GM12878 (cell line): ENCODE data around the gene PRICKLE4. TPM values are rescaled to one million over a fixed set of nuclear protein-coding genes. Genes with fewer than 3 reads are reported as not detected.

Source experiments
- ATAC-seq: fragments of 200-7000 bp; cut with Tn5 transposase; 3 replicates; pipeline ENCODE4 v1.9.1; 2020; ENCODE audit warnings: mild to moderate bottlenecking, moderate library complexity
- BruUV-seq: library from RNA; stranded (reverse); fragments of 400-500 nt; replicated peaks from 2 replicates; lab custom pipeline; 2021; lab: Mats Ljungman, UMichigan
- CTCF ChIA-PET: fragments of 300-600 bp; sonication (Branson Sonifier 250); formaldehyde crosslinking; extraction: SDS; loops from one replicate; lab custom pipeline; 2021; ENCODE audit warnings: inconsistent platforms; lab: Yijun Ruan, JAX
- POLR2A ChIA-PET: fragments of 350-600 bp; formaldehyde crosslinking; extraction: SDS; loops from one replicate; lab custom pipeline; 2021; ENCODE audit warnings: inconsistent platforms; lab: Charles Lee
- RAD21 ChIA-PET: fragments of 300-600 bp; sonication (Branson Sonifier 250); formaldehyde crosslinking; loops from one replicate; lab custom pipeline; 2023; ENCODE audit warnings: antibody characterized with exemption; ENCODE audit not compliant: unreplicated experiment; lab: Charles Lee
- SMC1A ChIA-PET: fragments of 300-600 bp; sonication (Branson Sonifier 250); formaldehyde crosslinking; loops from one replicate; lab custom pipeline; 2023; ENCODE audit not compliant: unreplicated experiment, uncharacterized antibody; lab: Charles Lee
- DNase-seq: peaks from one replicate; pipeline ENCODE4 v3.0.0-alpha.2; 2011; ENCODE audit warnings: low read depth, low spot score
- FAIRE-seq: peaks from 3 replicates; lab custom pipeline; 2011; peaks lifted over from hg19 to GRCh38; lab: Jason Lieb, UNC
- H2AFZ ChIP-seq: 2 replicates; pipeline ENCODE4 v1.6.0; 2011; ENCODE audit warnings: low read depth, low read length, control low read depth; ENCODE audit not compliant: control insufficient read depth
- H3K27ac ChIP-seq: 2 replicates; pipeline ENCODE4 v1.5.1; 2011; ENCODE audit warnings: control low read depth; ENCODE audit not compliant: control insufficient read depth, insufficient read depth
- H3K27me3 ChIP-seq, 2 experiments: replicated peaks in 1 of 2; 2 replicates each; pipeline versions ENCODE4 v1.6.0 to v1.6.1; 2011; ENCODE audit warnings: low read length in 1 of 2; ENCODE audit not compliant: control insufficient read depth in 2 of 2, insufficient read depth in 2 of 2
- H3K36me3 ChIP-seq, 2 experiments: 2 replicates each; pipeline ENCODE4 v1.5.1; 2011; ENCODE audit warnings: low read length in 1 of 2; ENCODE audit not compliant: control insufficient read depth in 2 of 2, insufficient read depth in 2 of 2
- H3K4me1 ChIP-seq: 2 replicates; pipeline ENCODE4 v1.6.1; 2011; ENCODE audit warnings: mild to moderate bottlenecking, low read length, moderate library complexity, mixed read lengths; ENCODE audit not compliant: control insufficient read depth, insufficient read depth
- H3K4me2 ChIP-seq: 2 replicates; pipeline ENCODE4 v1.6.0; 2011; ENCODE audit warnings: control low read depth; ENCODE audit not compliant: control insufficient read depth, insufficient read depth
- H3K4me3 ChIP-seq: fragments of 200-600 bp; sonication (generic); 2 replicates; pipeline ENCODE4 v1.5.1; 2016
- H3K79me2 ChIP-seq: 2 replicates; pipeline ENCODE4 v1.6.0; 2011; ENCODE audit warnings: low read length; ENCODE audit not compliant: control insufficient read depth, insufficient read depth
- H3K9ac ChIP-seq: 2 replicates; pipeline ENCODE4 v1.8.0; 2011; ENCODE audit warnings: low read length, control low read depth, mixed read lengths; ENCODE audit not compliant: control insufficient read depth, insufficient read depth
- H3K9me3 ChIP-seq: replicated peaks from 3 replicates; pipeline ENCODE4 v1.5.1; 2011; ENCODE audit warnings: mild to moderate bottlenecking, low read length; ENCODE audit not compliant: control insufficient read depth, insufficient read depth
- H4K20me1 ChIP-seq: 2 replicates; pipeline ENCODE4 v1.6.0; 2011; ENCODE audit not compliant: control insufficient read depth, insufficient read depth
- CEBPZ ChIP-seq: fragments of 150-350 bp; IDR thresholded peaks from 2 replicates; pipeline ENCODE4 v1.6.1; 2016; ENCODE audit warnings: low read depth, low read length
- CHD1 ChIP-seq: IDR thresholded peaks from 2 replicates; pipeline ENCODE4 v1.6.1; 2012; ENCODE audit warnings: low read depth, low read length, improper control_type of control experiment
- CHD4 ChIP-seq: fragments of 200-600 bp; sonication (generic); IDR thresholded peaks from 2 replicates; pipeline ENCODE4 v1.6.1; 2016; ENCODE audit warnings: mild to moderate bottlenecking
- CTCF ChIP-seq, 3 experiments: IDR thresholded peaks in 2 of 3; conservative IDR thresholded peaks in 1 of 3; 2 replicates each; pipeline ENCODE4 v1.5.1; 2011; ENCODE audit warnings: low read depth in 3 of 3, low read length in 3 of 3, mild to moderate bottlenecking in 3 of 3, control low read depth in 2 of 3, moderate library complexity in 2 of 3, inconsistent platforms in 1 of 3, mixed read lengths in 1 of 3; ENCODE audit not compliant: control insufficient read depth in 2 of 3, insufficient read depth in 1 of 3; ENCODE audit errors: extremely low read depth in 1 of 3
- IKZF1 ChIP-seq: fragments of 450-650 bp; conservative IDR thresholded peaks from 2 replicates; pipeline ENCODE4 v1.6.1; 2017; ENCODE audit warnings: antibody characterized with exemption, mild to moderate bottlenecking
- LARP7 ChIP-seq: fragments of 450-650 bp; IDR thresholded peaks from 2 replicates; pipeline ENCODE4 v1.6.1; 2017; ENCODE audit warnings: mild to moderate bottlenecking
- MTA2 ChIP-seq: fragments of 450-650 bp; IDR thresholded peaks from 2 replicates; pipeline ENCODE4 v1.6.1; 2016; ENCODE audit warnings: low read depth, mild to moderate bottlenecking, moderate library complexity
- NBN ChIP-seq: fragments of 450-650 bp; IDR thresholded peaks from 2 replicates; pipeline ENCODE4 v1.6.1; 2016
- NR2F1 ChIP-seq: fragments of 450-650 bp; conservative IDR thresholded peaks from 2 replicates; pipeline ENCODE4 v1.6.1; 2017; ENCODE audit warnings: mild to moderate bottlenecking
- RB1 ChIP-seq: fragments of 450-650 bp; formaldehyde crosslinking; IDR thresholded peaks from 2 replicates; pipeline ENCODE4 v1.6.1; 2017; ENCODE audit warnings: mild to moderate bottlenecking, borderline replicate concordance
- SMAD5 ChIP-seq: IDR thresholded peaks from 2 replicates; pipeline ENCODE4 v1.6.1; 2016; ENCODE audit warnings: antibody characterized with exemption, low read depth
- STAT1 ChIP-seq: fragments of 450-650 bp; conservative IDR thresholded peaks from 2 replicates; pipeline ENCODE4 v1.6.1; 2014; ENCODE audit warnings: antibody characterized with exemption, mild to moderate bottlenecking
- STAT3 ChIP-seq: IDR thresholded peaks from 2 replicates; pipeline ENCODE4 v1.6.1; 2011; ENCODE audit warnings: low read depth, low read length, improper control_type of control experiment
- TBL1XR1 ChIP-seq: IDR thresholded peaks from 2 replicates; pipeline ENCODE4 v1.6.1; 2012; ENCODE audit warnings: low read depth, low read length, improper control_type of control experiment
- USF2 ChIP-seq: IDR thresholded peaks from 2 replicates; pipeline ENCODE4 v1.6.1; 2011; ENCODE audit warnings: low read depth, low read length, improper control_type of control experiment, borderline replicate concordance
- WGBS: methylation state at CpG from one replicate; pipeline ENCODE4 v1.1.6; 2016; ENCODE audit warnings: low lambda C conversion rate; ENCODE audit not compliant: insufficient replicate concordance, insufficient coverage; ENCODE audit errors: missing lambda C conversion rate; 5-methylcytosine and 5-hydroxymethylcytosine counted together
- in situ Hi-C: fragments of 300-500 bp; cut with MboI; formaldehyde crosslinking; loops from 9 replicates; pipeline ENCODE4 v1.14.3; 2018; ENCODE audit warnings: mixed read lengths
- intact Hi-C: fragments of 100-400 bp; cut with micrococcal nuclease; formaldehyde crosslinking; loops from one replicate; pipeline ENCODE4 v1.14.2; 2022; ENCODE audit not compliant: unreplicated experiment
- polyA plus RNA-seq, 11 experiments: library from polyadenylated mRNA; depleted of rRNA in 4 of 11; unstranded in 6 of 11; stranded (reverse) in 5 of 11; fragments of >200 nt; fragmentation: Nextera tagmentation in 4 of 11; fragmentation: Illumina TruSeq in 1 of 11; extraction: Ambion mirVana in 4 of 11; extraction: Trizol in 1 of 11; gene quantifications; 1 replicate in 1 of 11; 2 replicates in 10 of 11; pipeline versions ENCODE4 v1.2.1 to v1.2.3, GENCODE V29; 2011 to 2016; ENCODE audit warnings: inconsistent platforms in 2 of 11, missing spikeins in 2 of 11, low read depth in 1 of 11
- total RNA-seq, 4 experiments: library from RNA; depleted of rRNA in 3 of 4; stranded (reverse); fragments of >200 nt in 3 of 4; fragmentation: Illumina TruSeq in 1 of 4; extraction: Trizol in 1 of 4; gene quantifications; 2 replicates each; pipeline versions ENCODE4 v1.2.1 to v1.2.3, GENCODE V29; 2013 to 2021

Gene PRICKLE4
- total and polyA plus RNA-seq, 10 of the 15 experiments (the other 5 are each of a cell fraction or from before 2014, with no cell fraction given), result 0.33 to 0.85 (median 0.35) TPM; not detected in 7

- Histone ChIP-seq H2AFZ (peak overlapping the region; percentile 67), H3K79me2 (peaks cover 56% of the 10 kb centered on the region), H3K27ac (peak overlapping the region; percentile 98), H3K4me3 (peak overlapping the region; percentile 92), H3K36me3 (0 out of 4 replicates have a peak, but pooled peaks cover 0 to 5% of the 10 kb centered on the region in 2 experiments), H3K4me2 (peak overlapping the region; percentile 99), H3K9me3 (no peaks in the 10 kb centered on the region), H3K27me3 (no peaks in the 10 kb centered on the region; a peak in 1 of 4 replicates), H4K20me1 (no peaks in the 10 kb centered on the region), H3K4me1 (peaks cover 15% of the 10 kb centered on the region), H3K9ac (peak overlapping the region; percentile 93)
- intact Hi-C loops (loop anchor here (1.0 to 10.0 kb wide), 6 partner anchors 11 to 659 kb away; partner anchors contain the start of genes FOXP4, NFYA, OARD1 and TOMM6), in situ Hi-C loops (no loop called here)
- FAIRE-seq (no peak), ATAC-seq (peak; percentile 80), DNase-seq (peak; percentile 63)
- WGBS, result under 1% methylated on average over 51 of the region's 73 CpGs
- ChIA-PET POLR2A (interaction anchor here (0.5 to 9.6 kb wide), 15 partner anchors 8 to 400 kb away, joined by 3 to 293 read pairs (median 5); partner anchors contain the start of genes BYSL, MED20 and NCR2), RAD21 (interaction anchor here (0.8 to 8.5 kb wide), 15 partner anchors 16 to 1038 kb away, joined by 3 to 300 read pairs (median 4); partner anchors contain the start of genes BYSL, MED20 and NCR2), SMC1A (interaction anchor here (0.7 to 8.5 kb wide), 15 partner anchors 9 to 446 kb away, joined by 3 to 168 read pairs (median 4); no protein-coding TSS in a partner anchor), CTCF (interaction anchor here (0.6 to 6.2 kb wide), 20 partner anchors 8 to 1436 kb away, joined by 3 to 87 read pairs (median 6); partner anchors contain the start of genes BYSL, MED20, TAF8 and TOMM6)
- BruUV-seq, result no TSS peak
- TF ChIP-seq STAT3 (no peak), TBL1XR1 (peak; percentile 10), CTCF (IDR thresholded peaks at IDR 0.05 in 2 of 3, conservative IDR thresholded peaks at IDR 0.05 in 1 of 3; ENCODE audit: control insufficient read depth in 2 of 3, extremely low read depth in 1 of 3, insufficient read depth in 1 of 3, low read depth in 3 of 3, low read length in 3 of 3) (peak in 1 of 3 experiments; percentile 20; a peak in 1 of 6 replicates), CHD1 (no peak), CEBPZ (no peak), USF2 (no peak), NBN (peak; percentile 79), NR2F1 (peak; percentile 25), SMAD5 (peak; percentile 69; the same call in 1 of the 2 replicates), RB1 (peak; percentile 62; the same call in 1 of the 2 replicates), IKZF1 (peak; percentile 82), STAT1 (no peak; the same call in 1 of the 2 replicates), LARP7 (peak; percentile 55; the same call in 1 of the 2 replicates), MTA2 (peak; percentile 16; the same call in 1 of the 2 replicates), CHD4 (no peak)
Observed at GRCh38 chr6:41733707-41734665, 46.6 kb upstream of the PRICKLE4 start.
